CD4-positive, alpha-beta T cell treated with Interferon alpha-2 for 1 hour (primary cell): Measurements from ENCODE around the gene THAP11.

Source experiments
- DNase-seq, 2 donors: peaks; one replicate each; pipeline ENCODE4 v3.0.0-alpha.2; 2020 to 2022

The THAP11 gene

DNA sequence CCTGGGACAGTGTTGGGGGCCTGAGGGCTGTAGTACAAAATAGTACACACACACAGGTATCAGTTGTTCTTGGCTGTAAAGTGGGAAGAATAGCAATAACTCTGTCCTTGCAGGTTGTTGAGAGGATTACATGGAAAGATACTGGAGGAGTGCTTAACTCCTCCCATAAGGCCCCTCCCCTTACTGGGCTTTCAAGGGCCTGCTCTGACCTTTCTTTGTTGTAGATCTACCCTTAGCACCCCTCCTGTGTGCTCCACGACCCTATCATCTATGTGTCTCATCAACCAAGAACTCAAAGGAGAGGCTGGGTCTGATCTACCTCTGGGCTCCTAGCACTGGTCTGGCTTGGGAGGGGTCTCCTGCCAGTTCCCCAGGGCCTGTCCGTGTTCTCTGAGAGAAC, 22.5 kb downstream of the THAP11 start:
- no peak for DNase-seq

GRCh38 chr16:67865318-67865717, 23.2 kb downstream of the THAP11 start:
- DNase-seq, result peak; percentile 6 to 23

- DNase-seq, result no peak
These were observed 26.2 kb downstream of the THAP11 start for GRCh38 chr16:67868290-67868689.

GRCh38 chr16:67869653-67870052, 27.5 kb downstream of the THAP11 start:
- no peak for DNase-seq

- DNase-seq, result no peak
These were observed 29.1 kb downstream of the THAP11 start for GRCh38 chr16:67871256-67871655.

GRCh38 chr16:67872131-67872630, 30.1 kb downstream of the THAP11 start:
- no peak for DNase-seq

- peak; percentile 83 to 92 for DNase-seq
These were observed 30.7 kb downstream of the THAP11 start, which contains the start of gene EDC4 for GRCh38 chr16:67872631-67873434. Gene EDC4 (plus strand): TSS chr16:67873052. CDS start chr16:67873262, 210 bp downstream.

GRCh38 chr16:67873435-67874370, 31.6 kb downstream of the THAP11 start:
- no peak for DNase-seq

GRCh38 chr16:67874372-67874771, 32.3 kb downstream of the THAP11 start:
- no peak for DNase-seq

DNA sequence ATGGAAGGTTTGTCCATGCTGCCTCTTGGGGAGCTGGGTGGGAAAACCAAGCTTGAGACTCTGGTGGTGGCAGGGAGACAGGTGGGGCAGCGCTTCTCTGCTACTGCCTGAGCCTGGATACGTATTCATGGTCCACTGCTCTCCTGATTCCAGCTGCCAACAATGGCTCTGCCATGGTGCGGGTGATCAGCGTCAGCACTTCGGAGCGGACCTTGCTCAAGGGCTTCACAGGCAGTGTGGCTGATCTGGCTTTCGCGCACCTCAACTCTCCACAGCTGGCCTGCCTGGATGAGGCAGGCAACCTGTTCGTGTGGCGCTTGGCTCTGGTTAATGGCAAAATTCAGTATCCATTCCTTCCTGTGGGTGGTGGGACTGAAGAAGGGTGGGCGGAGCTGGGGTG, 34.9 kb downstream of the THAP11 start:
- no peak for DNase-seq

DNA sequence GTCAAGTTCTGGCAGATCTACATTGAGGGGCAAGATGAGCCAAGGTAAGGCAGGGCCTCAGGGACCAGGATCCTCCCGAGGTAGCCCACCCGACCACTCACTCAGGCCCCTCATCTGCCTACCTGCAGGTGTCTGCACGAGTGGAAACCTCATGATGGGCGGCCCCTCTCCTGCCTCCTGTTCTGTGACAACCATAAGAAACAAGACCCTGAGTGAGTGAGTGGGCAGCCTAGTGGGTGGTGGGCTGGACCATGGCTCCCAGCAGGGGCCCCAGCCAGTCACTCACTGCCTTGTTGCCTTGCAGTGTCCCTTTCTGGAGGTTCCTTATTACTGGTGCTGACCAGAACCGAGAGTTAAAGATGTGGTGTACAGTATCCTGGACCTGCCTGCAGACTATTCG, 36.1 kb downstream of the THAP11 start:
- no peak for DNase-seq

DNA sequence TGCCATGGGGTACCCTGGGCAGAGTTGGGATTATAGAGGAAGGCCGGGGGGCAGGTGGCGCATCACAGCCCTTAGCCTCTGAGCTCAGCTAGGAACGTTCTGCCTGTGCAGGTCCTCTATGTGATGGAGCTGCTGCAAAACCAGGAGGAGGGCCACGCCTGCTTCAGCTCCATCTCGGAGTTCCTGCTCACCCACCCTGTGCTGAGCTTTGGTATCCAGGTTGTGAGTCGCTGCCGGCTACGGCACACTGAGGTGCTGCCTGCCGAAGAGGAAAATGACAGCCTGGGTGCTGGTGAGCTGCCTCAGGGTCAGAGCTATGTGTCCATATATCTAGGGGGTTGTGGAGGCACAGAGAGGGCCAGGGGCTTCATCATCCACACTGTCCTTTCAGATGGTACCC, 36.7 kb downstream of the THAP11 start:
- no peak for DNase-seq

- DNase-seq, result no peak
These were observed 37.3 kb downstream of the THAP11 start for GRCh38 chr16:67879462-67879861.

GRCh38 chr16:67879936-67880335, 37.8 kb downstream of the THAP11 start:
- DNase-seq, result no peak

GRCh38 chr16:67880584-67880983, 38.5 kb downstream of the THAP11 start:
- DNase-seq, result no peak

GRCh38 chr16:67881621-67882161, 39.6 kb downstream of the THAP11 start:
- no peak for DNase-seq

- no peak for DNase-seq
These were observed 40.4 kb downstream of the THAP11 start for GRCh38 chr16:67882374-67883145.

DNA sequence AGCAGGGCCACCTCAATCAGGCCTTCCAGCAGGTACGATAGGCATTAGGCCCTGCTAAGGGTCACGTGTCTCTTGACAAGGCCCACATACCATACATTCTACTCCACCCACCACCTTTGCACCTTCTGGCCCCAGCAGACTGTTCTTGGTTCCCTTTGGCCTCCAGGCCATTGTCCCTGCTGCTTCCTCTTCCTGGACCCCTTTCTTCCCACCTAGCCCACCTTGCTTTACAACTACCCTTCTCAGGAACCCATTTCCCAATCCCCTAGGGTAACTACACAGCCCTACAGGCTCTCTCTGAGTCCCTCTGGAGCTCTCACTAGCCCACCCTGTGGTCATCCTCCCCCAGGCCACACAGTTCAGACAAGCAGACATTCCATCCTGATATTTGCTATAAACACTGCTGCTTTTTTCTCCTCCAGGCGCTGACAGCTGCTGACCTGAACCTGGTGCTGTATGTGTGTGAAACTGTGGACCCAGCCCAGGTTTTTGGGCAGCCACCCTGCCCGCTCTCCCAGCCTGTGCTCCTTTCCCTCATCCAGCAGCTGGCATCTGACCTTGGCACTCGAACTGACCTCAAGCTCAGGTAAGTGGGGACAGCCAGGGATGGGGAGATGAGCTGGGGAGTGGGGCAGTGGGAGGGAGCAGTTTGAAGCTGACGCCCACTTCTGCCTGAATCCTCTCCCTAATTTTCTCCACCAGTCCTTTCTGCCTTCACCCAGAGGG, 41.2 kb downstream of the THAP11 start:
- DNase-seq, result no peak

DNA sequence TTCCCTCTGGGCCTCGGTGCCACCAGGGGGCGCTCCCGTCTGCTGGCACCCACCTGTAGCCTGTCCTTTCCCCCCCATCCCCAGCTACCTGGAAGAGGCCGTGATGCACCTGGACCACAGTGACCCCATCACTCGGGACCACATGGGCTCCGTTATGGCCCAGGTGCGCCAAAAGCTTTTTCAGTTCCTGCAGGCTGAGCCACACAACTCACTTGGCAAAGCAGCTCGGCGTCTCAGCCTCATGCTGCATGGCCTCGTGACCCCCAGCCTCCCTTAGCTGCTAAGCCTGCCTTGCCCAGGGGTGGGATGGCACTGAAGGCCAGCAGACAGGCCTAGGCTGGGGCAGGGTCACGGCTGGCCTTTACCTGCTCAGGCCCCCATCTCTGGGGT, 41.7 kb downstream of the THAP11 start:
- DNase-seq, result peak; percentile 67 to 77

GRCh38 chr16:67884684-67885083, 42.6 kb downstream of the THAP11 start, which contains the start of gene NRN1L:
Gene NRN1L (plus strand): TSS chr16:67884885. CDS start chr16:67884904, 19 bp downstream.
- DNase-seq, result no peak

GRCh38 chr16:67885545-67885944, 43.4 kb downstream of the THAP11 start:
- no peak for DNase-seq

DNA sequence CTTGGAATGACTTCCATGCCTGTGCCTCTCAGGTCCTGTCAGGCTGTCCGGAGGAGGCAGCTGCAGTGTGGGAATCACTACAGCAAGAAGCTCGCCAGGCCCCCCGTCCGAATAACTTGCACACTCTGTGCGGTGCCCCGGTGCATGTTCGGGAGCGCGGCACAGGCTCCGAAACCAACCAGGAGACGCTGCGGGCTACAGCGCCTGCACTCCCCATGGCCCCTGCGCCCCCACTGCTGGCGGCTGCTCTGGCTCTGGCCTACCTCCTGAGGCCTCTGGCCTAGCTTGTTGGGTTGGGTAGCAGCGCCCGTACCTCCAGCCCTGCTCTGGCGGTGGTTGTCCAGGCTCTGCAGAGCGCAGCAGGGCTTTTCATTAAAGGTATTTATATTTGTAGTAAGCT, 43.9 kb downstream of the THAP11 start:
- DNase-seq, result no peak
